GM18508 (cell line): ENCODE results near the gene ACTL10.

ENCODE experiments used
- ATAC-seq: cut with Tn5 transposase; IDR thresholded peaks from one replicate; pipeline ENCODE4 v1.9.1; 2021; ENCODE audit warnings: moderate number of reproducible peaks; ENCODE audit not compliant: insufficient read depth, unreplicated experiment

The ACTL10 gene

GRCh38 chr20:33648396-33649004 is 18.2 kb upstream of the ACTL10 start:
- no peak for ATAC-seq

DNA sequence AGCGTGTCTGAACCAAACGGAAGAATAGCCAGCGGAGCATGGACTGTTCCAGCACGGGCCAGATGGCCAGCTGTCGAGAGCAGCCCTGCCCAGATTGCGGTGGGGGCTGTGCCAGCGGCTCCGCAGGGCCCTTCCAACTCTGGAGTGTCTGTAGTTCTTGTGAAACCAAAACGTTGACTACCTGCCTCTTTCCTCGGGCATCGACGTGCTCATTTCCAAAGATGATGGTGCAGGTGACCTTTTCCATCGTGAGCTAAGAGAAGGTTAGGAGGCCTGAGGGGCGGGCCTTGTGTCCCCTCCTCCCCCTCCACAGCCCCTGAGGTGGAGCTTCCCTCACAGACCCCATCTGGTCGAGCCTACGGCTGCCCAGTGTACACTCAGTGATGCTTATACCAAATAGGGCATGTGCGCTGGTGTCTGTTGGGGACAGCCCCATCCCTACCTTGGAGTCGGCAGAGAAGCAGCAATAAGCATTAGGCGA is 17.5 kb upstream of the ACTL10 start:
- ATAC-seq = no peak

- no peak for ATAC-seq
Observed at GRCh38 chr20:33650111-33650752, 16.5 kb upstream of the ACTL10 start.

DNA sequence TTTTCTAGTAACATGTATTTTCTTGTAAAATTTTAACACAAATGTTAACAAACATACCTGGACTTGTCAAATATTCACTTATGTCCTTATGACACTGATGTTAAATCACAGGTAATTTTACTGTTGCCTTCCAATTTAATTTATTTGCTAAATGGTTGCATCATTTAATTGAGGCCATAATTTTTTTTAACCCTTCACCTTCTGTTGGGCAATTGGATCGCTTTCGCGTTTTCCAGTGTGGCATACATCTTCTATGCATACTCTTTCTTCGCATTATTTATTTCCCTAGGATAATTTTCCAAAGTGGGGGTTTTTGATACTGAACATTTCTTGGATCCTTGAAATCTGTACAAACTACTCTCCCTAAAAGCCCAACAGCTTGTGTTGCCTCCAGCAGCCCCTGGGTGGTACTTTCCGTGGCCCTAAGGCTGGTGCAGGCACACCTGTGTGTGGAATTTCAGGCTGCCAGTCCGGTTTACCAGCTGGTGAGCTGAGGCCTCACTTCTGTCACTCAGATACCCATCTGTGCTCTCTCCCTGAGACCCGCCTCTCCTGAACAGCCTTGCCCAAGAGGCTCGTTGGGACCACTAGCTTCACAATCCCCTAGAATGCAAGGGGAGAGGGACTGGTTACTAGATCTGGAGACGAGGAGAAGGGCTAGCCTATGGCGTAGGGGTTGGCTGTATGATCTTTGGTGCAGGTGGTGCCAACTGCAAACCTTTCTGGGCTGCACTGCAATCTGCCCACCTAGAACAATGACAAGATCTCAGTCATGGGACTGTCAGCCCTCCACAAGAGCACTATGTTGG is 15.8 kb upstream of the ACTL10 start:
- ATAC-seq = no peak

DNA sequence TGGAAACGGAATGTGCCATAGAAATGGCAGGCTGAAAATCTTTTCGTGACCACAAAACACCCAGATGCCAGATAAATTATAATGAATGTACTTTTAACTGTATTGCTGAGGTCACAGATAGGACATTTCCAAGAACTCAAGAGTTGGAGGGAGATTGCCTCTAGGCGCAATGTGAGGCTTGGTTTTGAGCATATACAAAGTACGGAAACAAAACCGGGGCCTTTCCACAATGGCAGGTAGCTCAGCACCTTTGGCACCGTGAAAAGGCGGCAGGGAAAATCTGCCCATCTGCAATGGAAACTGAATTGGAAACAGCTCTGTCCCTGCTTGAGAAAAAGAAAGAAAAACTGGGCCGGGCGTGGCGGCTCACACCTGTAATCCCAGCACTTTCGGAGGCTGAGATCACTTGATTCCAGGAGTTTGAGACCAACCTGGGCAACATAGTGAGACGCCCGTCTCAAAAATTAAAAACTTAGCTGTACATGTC is 15.1 kb upstream of the ACTL10 start:
- ATAC-seq = no peak

- ATAC-seq = no peak
Observed at GRCh38 chr20:33653218-33653899, 13.4 kb upstream of the ACTL10 start.

DNA sequence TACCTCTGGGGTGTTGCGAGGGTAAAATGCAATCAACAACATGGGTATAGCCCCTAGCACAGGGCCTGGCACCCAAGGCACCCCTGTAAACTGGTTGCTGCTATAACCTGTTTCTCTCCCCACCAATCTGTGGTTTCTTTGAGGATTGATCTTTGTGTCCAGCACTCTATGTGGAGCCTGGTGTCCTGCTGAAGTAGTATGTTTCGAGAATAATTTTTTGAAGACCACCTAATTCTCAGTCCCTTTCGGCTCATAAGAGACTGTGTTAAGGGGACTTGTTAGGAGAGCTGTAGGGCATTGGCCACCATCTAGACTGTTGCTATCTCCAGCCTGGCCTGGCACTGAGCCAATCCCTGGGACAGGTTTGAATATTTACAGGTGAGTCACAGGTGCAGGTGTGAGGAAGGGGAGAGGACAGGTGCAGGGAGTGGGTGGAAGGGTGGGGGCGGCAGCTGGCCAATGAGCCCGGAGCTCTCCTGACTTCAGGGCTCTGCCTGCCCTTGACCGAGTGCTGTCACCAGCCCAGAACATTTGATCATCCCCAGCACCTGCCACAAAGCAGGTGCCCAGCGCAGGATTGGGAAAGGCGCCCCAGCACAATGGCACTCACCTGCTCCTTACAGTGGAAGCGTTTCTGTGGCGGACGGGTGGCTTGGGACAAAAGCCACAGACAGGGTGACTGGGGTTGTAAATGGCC is 12.7 kb upstream of the ACTL10 start:
- ATAC-seq = no peak

- no peak for ATAC-seq
Observed at GRCh38 chr20:33654680-33655161, 12.0 kb upstream of the ACTL10 start.

GRCh38 chr20:33655164-33655563 is 11.6 kb upstream of the ACTL10 start:
- no peak for ATAC-seq

- no peak for ATAC-seq
Observed at GRCh38 chr20:33656010-33656782, 10.5 kb upstream of the ACTL10 start.

- no peak for ATAC-seq
Observed at GRCh38 chr20:33656783-33657703, 9.7 kb upstream of the ACTL10 start.

DNA sequence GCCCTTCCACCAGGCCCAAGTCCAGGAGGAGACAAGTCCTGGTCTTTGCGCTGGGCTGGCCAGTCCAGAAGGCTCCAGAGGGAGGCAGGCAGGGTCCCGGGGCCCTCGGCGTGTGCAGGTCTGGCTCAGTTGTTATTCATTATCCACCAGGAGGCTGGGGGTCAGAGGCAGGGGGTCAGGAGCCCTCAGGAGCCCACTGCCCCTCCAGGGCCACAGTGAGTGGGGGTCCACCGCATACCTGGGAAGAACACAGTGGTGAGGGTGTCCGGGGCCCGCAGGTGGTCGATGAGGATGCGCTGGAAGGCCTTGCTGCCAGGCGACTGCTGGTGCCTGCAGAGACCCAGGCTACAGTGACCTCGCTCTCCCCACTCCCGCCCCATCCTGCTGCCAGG is 9.0 kb upstream of the ACTL10 start:
- ATAC-seq = no peak

- ATAC-seq = no peak
Observed at GRCh38 chr20:33658510-33658909, 8.2 kb upstream of the ACTL10 start.

DNA sequence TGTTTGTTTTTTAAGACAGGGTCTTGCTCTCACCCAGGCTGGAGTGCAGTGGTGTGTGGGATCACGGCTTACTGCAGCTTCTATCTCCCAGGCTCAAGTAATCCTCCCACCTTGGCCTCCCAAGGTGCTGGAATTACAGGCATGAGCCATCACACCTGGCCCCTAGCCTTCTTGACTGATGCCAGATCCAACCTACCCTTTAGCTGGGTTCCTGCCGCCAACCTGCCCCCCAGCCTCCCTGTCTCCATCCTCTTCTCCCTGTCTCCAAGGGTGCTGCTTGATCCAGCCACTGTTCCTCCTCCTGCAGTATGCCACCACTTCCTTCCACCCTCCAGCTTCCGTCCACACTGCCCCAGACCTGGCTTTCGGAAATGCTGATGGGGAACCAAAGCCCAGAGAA is 7.8 kb upstream of the ACTL10 start:
- no peak for ATAC-seq

DNA sequence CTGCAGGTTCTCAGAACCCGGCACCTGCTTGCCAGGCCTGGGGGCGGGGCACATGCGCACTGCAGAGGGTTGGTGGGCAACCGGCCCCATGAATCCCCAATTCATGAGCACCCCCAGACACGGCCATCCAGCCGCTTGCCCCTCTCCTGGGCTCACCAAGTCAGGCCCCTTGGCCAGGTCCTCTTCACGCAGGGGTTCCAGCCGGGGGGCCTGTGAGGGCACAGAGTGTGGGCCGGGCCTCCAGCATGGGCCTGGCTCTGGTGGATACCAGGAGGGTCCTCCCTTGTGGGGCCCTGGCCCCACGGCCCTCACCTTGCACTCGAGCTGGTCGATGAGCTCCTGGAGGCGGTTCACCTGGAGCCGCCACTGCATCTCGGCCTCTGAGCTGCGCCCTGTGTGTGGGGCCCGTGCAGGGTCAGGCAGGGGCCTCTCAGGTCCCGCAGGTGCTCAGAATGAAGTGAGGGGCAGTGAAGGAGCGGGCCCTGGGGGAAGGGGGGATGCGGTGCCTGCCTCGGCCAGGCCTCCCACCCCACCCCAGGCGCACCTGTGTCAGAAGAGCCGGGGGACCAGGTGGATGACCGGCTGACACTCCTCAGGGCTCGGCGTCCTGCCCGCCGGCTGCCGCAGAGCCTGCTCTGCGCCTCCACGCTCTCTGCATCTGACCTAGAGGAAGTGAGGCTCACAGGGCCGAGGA is 7.3 kb upstream of the ACTL10 start:
- no peak for ATAC-seq

- no peak for ATAC-seq
Observed at GRCh38 chr20:33660035-33660684, 6.6 kb upstream of the ACTL10 start.

- ATAC-seq = no peak
Observed at GRCh38 chr20:33660685-33661058, 6.1 kb upstream of the ACTL10 start.
